H9 (cell line): ENCODE measurements around the gene LYPLA2. TPM values are rescaled to one million over a fixed set of nuclear protein-coding genes. Genes with fewer than 3 reads are reported as not detected.
A peak's percentile ranks its signal among the peaks of the same experiment; 100 is the strongest.

Experiments used
- DNase-seq: peaks from one replicate; pipeline ENCODE4 v3.0.0-alpha.2; 2017
- H2AFZ ChIP-seq: one replicate; pipeline ENCODE4 v1.6.1; 2013; ENCODE audit warnings: mild to moderate bottlenecking, low read length, control low read depth, moderate library complexity
- H2AK5ac ChIP-seq: 2 replicates; pipeline ENCODE4 v1.6.1; 2013; ENCODE audit warnings: low read length, control low read depth, mixed read lengths; ENCODE audit not compliant: insufficient read length
- H2BK120ac ChIP-seq: one replicate; pipeline ENCODE4 v1.6.1; 2013; ENCODE audit warnings: low read depth, mild to moderate bottlenecking, low read length, control low read depth, inconsistent platforms; ENCODE audit not compliant: poor library complexity, severe bottlenecking
- H2BK12ac ChIP-seq: 2 replicates; pipeline ENCODE4 v1.6.1; 2013; ENCODE audit warnings: low read length, control low read depth, mixed read lengths, low read depth; ENCODE audit not compliant: insufficient read length
- H2BK15ac ChIP-seq: 2 replicates; pipeline ENCODE4 v1.6.1; 2013; ENCODE audit warnings: low read depth, low read length, control low read depth
- H2BK20ac ChIP-seq: one replicate; pipeline ENCODE4 v1.6.1; 2013; ENCODE audit warnings: low read depth, mild to moderate bottlenecking, low read length, control low read depth, inconsistent platforms; ENCODE audit not compliant: poor library complexity, severe bottlenecking
- H2BK5ac ChIP-seq: 2 replicates; pipeline ENCODE4 v1.6.1; 2013; ENCODE audit warnings: low read length, control low read depth, mixed read lengths; ENCODE audit not compliant: insufficient read length
- H3K14ac ChIP-seq: 2 replicates; pipeline ENCODE4 v1.6.1; 2013; ENCODE audit warnings: low read length, control low read depth; ENCODE audit not compliant: insufficient read depth
- H3K18ac ChIP-seq: 2 replicates; pipeline ENCODE4 v1.6.1; 2013; ENCODE audit warnings: low read depth, mild to moderate bottlenecking, mixed read lengths, low read length, control low read depth; ENCODE audit not compliant: insufficient read length
- H3K23ac ChIP-seq: 2 replicates; pipeline ENCODE4 v1.6.1; 2013; ENCODE audit warnings: low read length, control low read depth, mixed read lengths, low read depth; ENCODE audit not compliant: insufficient read length
- H3K23me2 ChIP-seq: 2 replicates; pipeline ENCODE4 v1.6.1; 2013; ENCODE audit warnings: low read depth, mild to moderate bottlenecking, mixed read lengths, low read length, control low read depth; ENCODE audit not compliant: insufficient read length, poor library complexity, severe bottlenecking
- H3K27ac ChIP-seq: 2 replicates; pipeline ENCODE4 v1.5.1; 2013; ENCODE audit warnings: low read length, control low read depth, mixed read lengths, low read depth; ENCODE audit not compliant: insufficient read length
- H3K27me3 ChIP-seq: 2 replicates; pipeline ENCODE4 v1.6.1; 2013; ENCODE audit warnings: low read length, control low read depth, inconsistent platforms; ENCODE audit not compliant: insufficient read depth
- H3K4ac ChIP-seq: 2 replicates; pipeline ENCODE4 v1.6.1; 2013; ENCODE audit warnings: low read depth, mild to moderate bottlenecking, control low read depth, inconsistent platforms, low read length, moderate library complexity
- H3K4me1 ChIP-seq: 2 replicates; pipeline ENCODE4 v1.6.1; 2013; ENCODE audit warnings: low read length, control low read depth, inconsistent platforms; ENCODE audit not compliant: insufficient read depth
- H3K4me2 ChIP-seq: 2 replicates; pipeline ENCODE4 v1.6.1; 2013; ENCODE audit warnings: low read length, control low read depth, mixed read lengths; ENCODE audit not compliant: insufficient read length, insufficient read depth
- H3K56ac ChIP-seq: 2 replicates; pipeline ENCODE4 v1.6.1; 2013; ENCODE audit warnings: low read depth, mild to moderate bottlenecking, mixed read lengths, low read length, control low read depth; ENCODE audit not compliant: insufficient read length
- H3K79me1 ChIP-seq: 2 replicates; pipeline ENCODE4 v1.6.1; 2013; ENCODE audit warnings: low read depth, mild to moderate bottlenecking, moderate library complexity, low read length, control low read depth, inconsistent platforms; ENCODE audit not compliant: insufficient read depth, poor library complexity, severe bottlenecking
- H3K79me2 ChIP-seq: 2 replicates; pipeline ENCODE4 v1.6.1; 2013; ENCODE audit warnings: low read length, control low read depth, inconsistent platforms; ENCODE audit not compliant: insufficient read depth
- H3K9ac ChIP-seq: 2 replicates; pipeline ENCODE4 v1.6.1; 2013; ENCODE audit warnings: low read length, control low read depth, mixed read lengths; ENCODE audit not compliant: insufficient read length; ENCODE audit errors: extremely low read depth
- H3K9me3 ChIP-seq: one replicate; pipeline ENCODE4 v1.6.1; 2013; ENCODE audit warnings: low read depth, low read length, inconsistent platforms; ENCODE audit not compliant: control insufficient read depth
- H3T11ph ChIP-seq: one replicate; pipeline ENCODE4 v1.6.1; 2013; ENCODE audit warnings: mild to moderate bottlenecking, low read length, control low read depth, inconsistent platforms
- H4K20me1 ChIP-seq: one replicate; pipeline ENCODE4 v1.6.1; 2013; ENCODE audit not compliant: control insufficient read depth, insufficient read length, insufficient read depth
- H4K5ac ChIP-seq: 2 replicates; pipeline ENCODE4 v1.6.1; 2013; ENCODE audit warnings: low read depth, mild to moderate bottlenecking, mixed read lengths, low read length, control low read depth; ENCODE audit not compliant: insufficient read length
- H4K8ac ChIP-seq: replicated peaks from 2 replicates; pipeline ENCODE4 v1.6.1; 2013; ENCODE audit warnings: low read length, control low read depth, mixed read lengths, low read depth; ENCODE audit not compliant: insufficient read length
- H4K91ac ChIP-seq: 2 replicates; pipeline ENCODE4 v1.6.1; 2013; ENCODE audit warnings: low read depth, mild to moderate bottlenecking, moderate library complexity, mixed read lengths, low read length, control low read depth; ENCODE audit not compliant: insufficient read length
- H3K27ac Mint-ChIP-seq, 3 experiments: 2 replicates in 2 of 3; 3 replicates in 1 of 3; pipeline ENCODE4 v1.8.0; 2020 to 2021; ENCODE audit warnings: mixed read lengths in 3 of 3, mild to moderate bottlenecking in 1 of 3, moderate library complexity in 1 of 3
- H3K27me3 Mint-ChIP-seq: 2 replicates; pipeline ENCODE4 v1.8.0; 2021; ENCODE audit warnings: low read depth, mild to moderate bottlenecking, moderate library complexity, mixed read lengths
- H3K36me3 Mint-ChIP-seq, 3 experiments: 2 replicates in 2 of 3; 3 replicates in 1 of 3; pipeline ENCODE4 v1.8.0; 2020 to 2021; ENCODE audit warnings: low read depth in 3 of 3, mixed read lengths in 3 of 3; ENCODE audit not compliant: insufficient read depth in 1 of 3
- H3K4me1 Mint-ChIP-seq, 2 experiments: 2 replicates each; pipeline ENCODE4 v1.8.0; 2020; ENCODE audit warnings: mixed read lengths in 2 of 2
- H3K4me3 Mint-ChIP-seq, 2 experiments: 2 replicates in 1 of 2; 3 replicates in 1 of 2; pipeline ENCODE4 v1.8.0; 2020 to 2021; ENCODE audit warnings: mild to moderate bottlenecking in 2 of 2, mixed read lengths in 2 of 2, moderate library complexity in 1 of 2
- H3K9me3 Mint-ChIP-seq, 2 experiments: 2 replicates in 1 of 2; 3 replicates in 1 of 2; pipeline ENCODE4 v1.8.0; 2020; ENCODE audit warnings: mild to moderate bottlenecking in 2 of 2, mixed read lengths in 2 of 2, moderate library complexity in 1 of 2
- WGBS: extraction: QIAGEN DNeasy Blood & Tissue Kit; methylation state at CpG from one replicate; pipeline ENCODE4 v1.1.7; 2013; ENCODE audit warnings: missing lambda C conversion rate, low lambda C conversion rate, mixed read lengths; ENCODE audit not compliant: insufficient read length; ENCODE audit errors: extremely low coverage; 5-methylcytosine and 5-hydroxymethylcytosine counted together
- total RNA-seq: library from RNA; stranded (reverse); gene quantifications from 2 replicates; pipeline ENCODE4 v1.2.1, GENCODE V29; 2021
- TF ChIP-seq, protein P1 (sequence below): fragments of 200-600 bp; sonication (generic); conservative IDR thresholded peaks from 3 replicates; pipeline ENCODE4 v1.8.0; 2021; ENCODE audit warnings: antibody characterized with exemption, mild to moderate bottlenecking

The LYPLA2 gene
- total RNA-seq, 1 experiment from 2014 or later: 118 TPM

DNA sequence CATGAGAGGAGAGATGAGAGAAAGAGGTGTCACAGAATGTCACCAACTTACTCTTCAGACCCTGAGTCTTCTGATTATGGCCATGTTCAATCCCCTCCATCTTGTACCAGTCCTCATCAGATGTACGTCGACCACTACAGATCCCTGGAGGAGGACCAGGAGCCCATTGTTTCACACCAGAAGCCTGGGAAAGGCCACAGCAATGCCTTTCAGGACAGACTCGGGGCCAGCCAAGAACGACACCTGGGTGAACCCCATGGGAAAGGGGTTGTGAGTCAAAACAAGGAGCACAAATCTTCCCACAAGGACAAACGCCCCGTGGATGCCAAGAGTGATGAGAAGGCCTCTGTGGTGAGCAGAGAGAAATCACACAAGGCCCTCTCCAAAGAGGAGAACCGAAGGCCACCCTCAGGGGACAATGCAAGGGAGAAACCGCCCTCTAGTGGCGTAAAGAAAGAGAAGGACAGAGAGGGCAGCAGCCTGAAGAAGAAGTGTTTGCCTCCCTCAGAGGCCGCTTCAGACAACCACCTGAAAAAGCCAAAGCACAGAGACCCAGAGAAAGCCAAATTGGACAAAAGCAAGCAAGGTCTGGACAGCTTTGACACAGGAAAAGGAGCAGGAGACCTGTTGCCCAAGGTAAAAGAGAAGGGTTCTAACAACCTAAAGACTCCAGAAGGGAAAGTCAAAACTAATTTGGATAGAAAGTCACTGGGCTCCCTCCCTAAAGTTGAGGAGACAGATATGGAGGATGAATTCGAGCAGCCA, 39.7 kb upstream of the LYPLA2 start:
- H3K79me1 ChIP-seq: no peaks in the 10 kb centered on the region
- H2BK15ac ChIP-seq: no peak overlapping the region
- DNase-seq: peak; percentile 58
- no peak overlapping the region for H3K9ac ChIP-seq
- H4K5ac ChIP-seq: no peak overlapping the region
- H3K4me2 ChIP-seq: no peak overlapping the region
- no peak overlapping the region for H3K18ac ChIP-seq
- H3T11ph ChIP-seq: no peak overlapping the region
- no peaks in the 10 kb centered on the region for H3K27me3 ChIP-seq
- no peak overlapping the region for H3K23ac ChIP-seq
- H2BK120ac ChIP-seq: no peak overlapping the region
- no peak overlapping the region for H3K27ac ChIP-seq
- peaks cover 51 to 76% (median 71%) of the 10 kb centered on the region in 3 experiments; a peak in 6 of 7 replicates for H3K36me3 Mint-ChIP-seq
- TF ChIP-seq, protein P1, sequence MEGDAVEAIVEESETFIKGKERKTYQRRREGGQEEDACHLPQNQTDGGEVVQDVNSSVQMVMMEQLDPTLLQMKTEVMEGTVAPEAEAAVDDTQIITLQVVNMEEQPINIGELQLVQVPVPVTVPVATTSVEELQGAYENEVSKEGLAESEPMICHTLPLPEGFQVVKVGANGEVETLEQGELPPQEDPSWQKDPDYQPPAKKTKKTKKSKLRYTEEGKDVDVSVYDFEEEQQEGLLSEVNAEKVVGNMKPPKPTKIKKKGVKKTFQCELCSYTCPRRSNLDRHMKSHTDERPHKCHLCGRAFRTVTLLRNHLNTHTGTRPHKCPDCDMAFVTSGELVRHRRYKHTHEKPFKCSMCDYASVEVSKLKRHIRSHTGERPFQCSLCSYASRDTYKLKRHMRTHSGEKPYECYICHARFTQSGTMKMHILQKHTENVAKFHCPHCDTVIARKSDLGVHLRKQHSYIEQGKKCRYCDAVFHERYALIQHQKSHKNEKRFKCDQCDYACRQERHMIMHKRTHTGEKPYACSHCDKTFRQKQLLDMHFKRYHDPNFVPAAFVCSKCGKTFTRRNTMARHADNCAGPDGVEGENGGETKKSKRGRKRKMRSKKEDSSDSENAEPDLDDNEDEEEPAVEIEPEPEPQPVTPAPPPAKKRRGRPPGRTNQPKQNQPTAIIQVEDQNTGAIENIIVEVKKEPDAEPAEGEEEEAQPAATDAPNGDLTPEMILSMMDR: peak; percentile 85
- H3K23me2 ChIP-seq: no peaks in the 10 kb centered on the region
- no peaks in the 10 kb centered on the region for H4K20me1 ChIP-seq
- WGBS: no CpG with 5 or more reads among the region's 11 CpGs
- no peak overlapping the region for H2BK5ac ChIP-seq
- no peak overlapping the region for H4K8ac ChIP-seq
- H4K91ac ChIP-seq: no peak overlapping the region
- no peak overlapping the region for H3K14ac ChIP-seq
- no peaks in the 10 kb centered on the region for H3K9me3 Mint-ChIP-seq
- H3K9me3 ChIP-seq: no peaks in the 10 kb centered on the region
- H3K27me3 Mint-ChIP-seq: no peaks in the 10 kb centered on the region
- H2BK20ac ChIP-seq: no peak overlapping the region
- no peak overlapping the region for H3K56ac ChIP-seq
- no peak overlapping the region for H2BK12ac ChIP-seq
- H3K27ac Mint-ChIP-seq: peak overlapping the region in 2 of 3 experiments; percentile 72 to 73; a peak in 2 of 7 replicates
- H3K4me3 Mint-ChIP-seq: peak overlapping the region in 1 of 2 experiments; percentile 39; a peak in 1 of 5 replicates
- H3K4me1 Mint-ChIP-seq: no peaks in the 10 kb centered on the region
- no peaks in the 10 kb centered on the region for H3K4me1 ChIP-seq
- no peak overlapping the region for H3K4ac ChIP-seq
- H2AK5ac ChIP-seq: no peak overlapping the region
- peaks cover 12% of the 10 kb centered on the region for H3K79me2 ChIP-seq
- H2AFZ ChIP-seq: no peak overlapping the region
